K562 (cell line): ENCODE results near the gene LPAR3. TPM values are rescaled to one million over a fixed set of nuclear protein-coding genes. Genes with fewer than 3 reads are reported as not detected.

Experiments
- ATAC-seq: fragments of 200-7000 bp; cut with Tn5 transposase; 3 replicates; pipeline ENCODE4 v1.9.1; 2020; ENCODE audit warnings: moderate library complexity
- BruUV-seq: library from RNA; stranded (reverse); fragments of 400-500 nt; replicated peaks from 2 replicates; lab custom pipeline; 2021; lab: Mats Ljungman, UMichigan
- CTCF ChIA-PET: fragments of 300-600 bp; formaldehyde crosslinking; extraction: SDS; loops from one replicate; lab custom pipeline; 2021; ENCODE audit warnings: low intra/inter-chr PET ratio; lab: Yijun Ruan, JAX
- POLR2A ChIA-PET: fragments of 300-600, 350-650 bp; sonication (Branson Sonifier 250); formaldehyde crosslinking; extraction: SDS; loops from one replicate; lab custom pipeline; 2021; ENCODE audit warnings: antibody characterized with exemption, inconsistent platforms; lab: Yijun Ruan, JAX
- DNase-seq, 4 experiments: peaks; one replicate each; pipeline versions ENCODE4 v3.0.0 to v3.0.0-alpha.2; 2011 to 2018; ENCODE audit warnings: low spot score in 3 of 4, mixed read lengths in 3 of 4; ENCODE audit errors: extremely low read depth in 1 of 4
- FAIRE-seq: peaks from 2 replicates; lab custom pipeline; 2011; peaks lifted over from hg19 to GRCh38; lab: Jason Lieb, UNC
- H2AFZ ChIP-seq: 2 replicates; pipeline ENCODE4 v1.6.0; 2011; ENCODE audit warnings: low read depth, low read length, control low read depth, inconsistent platforms
- H3K27ac ChIP-seq: fragments of 200-600 bp; 3 replicates; pipeline ENCODE4 v1.8.0; 2011; ENCODE audit warnings: low read depth, mild to moderate bottlenecking, control low read depth, inconsistent platforms, low read length, moderate library complexity, mixed read lengths; ENCODE audit errors: extremely low read depth
- H3K27me3 ChIP-seq, 2 experiments: fragments of 300-600 bp in 1 of 2; 2 replicates in 1 of 2; 3 replicates in 1 of 2; pipeline versions ENCODE4 v1.6.0 to v1.8.0; 2011; ENCODE audit warnings: inconsistent platforms in 2 of 2, low read length in 2 of 2, mild to moderate bottlenecking in 1 of 2, mixed read lengths in 1 of 2, moderate library complexity in 1 of 2; ENCODE audit not compliant: control insufficient read depth in 2 of 2, insufficient read depth in 2 of 2
- H3K36me3 ChIP-seq: fragments of 300-600 bp; 3 replicates; pipeline ENCODE4 v1.8.0; 2011; ENCODE audit warnings: mild to moderate bottlenecking, low read length, inconsistent platforms; ENCODE audit not compliant: control insufficient read depth, insufficient read depth
- H3K4me1 ChIP-seq, 2 experiments: fragments of 200-600 bp in 1 of 2; replicated peaks in 1 of 2; 2 replicates in 1 of 2; 3 replicates in 1 of 2; pipeline versions ENCODE4 v1.5.1 to v1.8.0; 2011; ENCODE audit warnings: inconsistent platforms in 2 of 2, low read length in 2 of 2, mild to moderate bottlenecking in 1 of 2, mixed read lengths in 1 of 2, moderate library complexity in 1 of 2; ENCODE audit not compliant: control insufficient read depth in 2 of 2, insufficient read depth in 2 of 2
- H3K4me2 ChIP-seq: 2 replicates; pipeline ENCODE4 v1.6.1; 2011; ENCODE audit warnings: low read length, control low read depth, inconsistent platforms, mixed read lengths; ENCODE audit not compliant: insufficient read depth
- H3K4me3 ChIP-seq: fragments of 200-600 bp; sonication (generic), shearing (Covaris generic); 2 replicates; pipeline ENCODE4 v1.5.1; 2016; ENCODE audit warnings: control low read depth, inconsistent platforms
- H3K79me2 ChIP-seq: fragments of 200-600 bp; 3 replicates; pipeline ENCODE4 v1.8.0; 2011; ENCODE audit warnings: low read length, inconsistent platforms; ENCODE audit not compliant: control insufficient read depth, insufficient read depth
- H3K9ac ChIP-seq, 2 experiments: 2 replicates each; pipeline versions ENCODE4 v1.6.0 to v1.6.1; 2011; ENCODE audit warnings: low read depth in 2 of 2, low read length in 2 of 2, control low read depth in 1 of 2, inconsistent platforms in 1 of 2, mild to moderate bottlenecking in 1 of 2, mixed read lengths in 1 of 2; ENCODE audit not compliant: insufficient read depth in 1 of 2
- H3K9me1 ChIP-seq: one replicate; pipeline ENCODE4 v1.6.0; 2011; ENCODE audit warnings: inconsistent platforms, mild to moderate bottlenecking, low read length, moderate library complexity; ENCODE audit not compliant: control insufficient read depth, insufficient read depth
- H3K9me3 ChIP-seq: replicated peaks from 2 replicates; pipeline ENCODE4 v1.5.1; 2011; ENCODE audit warnings: low read depth, low read length, inconsistent platforms; ENCODE audit not compliant: control insufficient read depth, insufficient read depth
- H4K20me1 ChIP-seq: replicated peaks from 2 replicates; pipeline ENCODE4 v1.6.1; 2011; ENCODE audit warnings: low read length, inconsistent platforms, mixed read lengths; ENCODE audit not compliant: control insufficient read depth, insufficient read depth
- CHCHD3 ChIP-seq: fragments of 250-450 bp; sonication (Bioruptor Pico); IDR thresholded peaks from 2 replicates; pipeline ENCODE4 v2.1.2; 2022; ENCODE audit warnings: mild to moderate bottlenecking
- CHD2 ChIP-seq: IDR thresholded peaks from 2 replicates; pipeline ENCODE4 v1.6.1; 2011; ENCODE audit warnings: low read depth, low read length
- GABPA ChIP-seq: fragments of 200-800 bp; sonication (Bioruptor generic); conservative IDR thresholded peaks from 2 replicates; pipeline ENCODE4 v1.6.1; 2016; ENCODE audit warnings: low read depth, missing genetic modification characterization, missing compliant biosample characterization
- KLF10 ChIP-seq: fragments of 250-450 bp; sonication (Bioruptor Pico); IDR thresholded peaks from 2 replicates; pipeline ENCODE4 v1.6.1; 2021; ENCODE audit warnings: matching md5 sums
- NR4A1 ChIP-seq, 2 experiments: fragments of 250-450 bp in 1 of 2; fragments of 450-650 bp in 1 of 2; sonication (Bioruptor Pico) in 1 of 2; IDR thresholded peaks; 2 replicates each; pipeline versions ENCODE4 v1.4.0 to v1.6.1; 2016 to 2020; ENCODE audit warnings: mild to moderate bottlenecking in 2 of 2, missing compliant biosample characterization in 1 of 2, missing genetic modification characterization in 1 of 2, moderate library complexity in 1 of 2
- ZC3H11A ChIP-seq: IDR thresholded peaks from 2 replicates; pipeline ENCODE4 v1.6.1; 2012; ENCODE audit warnings: low read depth, low read length, improper control_type of control experiment
- ZKSCAN3 ChIP-seq: fragments of 250-450 bp; sonication (Bioruptor Pico); IDR thresholded peaks from 2 replicates; pipeline ENCODE4 v1.4.0; 2020
- ZNF551 ChIP-seq: fragments of 250-450 bp; sonication (Bioruptor Pico); IDR thresholded peaks from 2 replicates; pipeline ENCODE4 v1.5.0; 2021; ENCODE audit warnings: mild to moderate bottlenecking, moderate library complexity
- in situ Hi-C: fragments of 300-500 bp; cut with MboI; formaldehyde crosslinking; loops from 4 replicates; pipeline ENCODE4 v1.15.0; 2018; ENCODE audit warnings: inconsistent platforms, mixed read lengths
- intact Hi-C: fragments of 100-400 bp; cut with micrococcal nuclease; formaldehyde crosslinking; loops from 2 replicates; pipeline ENCODE4 v1.14.2; 2022
- polyA plus RNA-seq, 8 experiments: library from polyadenylated mRNA; depleted of rRNA in 4 of 8; stranded (reverse) in 5 of 8; unstranded in 3 of 8; fragments of >200 nt; fragmentation: Nextera tagmentation in 2 of 8; fragmentation: Illumina TruSeq in 1 of 8; extraction: Ambion mirVana in 2 of 8; extraction: Trizol in 1 of 8; gene quantifications; 2 replicates each; pipeline versions ENCODE4 v1.2.1 to v1.2.3, GENCODE V29; 2011 to 2014; ENCODE audit warnings: inconsistent platforms in 1 of 8, missing spikeins in 1 of 8
- total RNA-seq, 7 experiments: library from RNA; depleted of rRNA in 6 of 7; stranded (reverse); fragments of >200 nt in 6 of 7; fragmentation: Illumina TruSeq in 2 of 7; extraction: Trizol in 2 of 7; gene quantifications; 2 replicates each; pipeline versions ENCODE4 v1.2.1 to v1.2.3, GENCODE V29; 2011 to 2021; ENCODE audit warnings: low replicate concordance in 1 of 7
- TF ChIP-seq, protein P1 (sequence below): fragments of 250-450 bp; sonication (Bioruptor Pico); IDR thresholded peaks from 2 replicates; pipeline ENCODE4 v1.5.0; 2021
- TF ChIP-seq, protein P2 (sequence below): fragments of 250-450 bp; sonication (Bioruptor Pico); IDR thresholded peaks from 2 replicates; pipeline ENCODE4 v1.8.0; 2021; ENCODE audit warnings: moderate library complexity, mild to moderate bottlenecking, inconsistent platforms

LPAR3 gene
- total and polyA plus RNA-seq, 9 of the 15 experiments (the other 6 are each of a cell fraction or from before 2014, with no cell fraction given): 0.11 TPM; not detected in 8

DNA sequence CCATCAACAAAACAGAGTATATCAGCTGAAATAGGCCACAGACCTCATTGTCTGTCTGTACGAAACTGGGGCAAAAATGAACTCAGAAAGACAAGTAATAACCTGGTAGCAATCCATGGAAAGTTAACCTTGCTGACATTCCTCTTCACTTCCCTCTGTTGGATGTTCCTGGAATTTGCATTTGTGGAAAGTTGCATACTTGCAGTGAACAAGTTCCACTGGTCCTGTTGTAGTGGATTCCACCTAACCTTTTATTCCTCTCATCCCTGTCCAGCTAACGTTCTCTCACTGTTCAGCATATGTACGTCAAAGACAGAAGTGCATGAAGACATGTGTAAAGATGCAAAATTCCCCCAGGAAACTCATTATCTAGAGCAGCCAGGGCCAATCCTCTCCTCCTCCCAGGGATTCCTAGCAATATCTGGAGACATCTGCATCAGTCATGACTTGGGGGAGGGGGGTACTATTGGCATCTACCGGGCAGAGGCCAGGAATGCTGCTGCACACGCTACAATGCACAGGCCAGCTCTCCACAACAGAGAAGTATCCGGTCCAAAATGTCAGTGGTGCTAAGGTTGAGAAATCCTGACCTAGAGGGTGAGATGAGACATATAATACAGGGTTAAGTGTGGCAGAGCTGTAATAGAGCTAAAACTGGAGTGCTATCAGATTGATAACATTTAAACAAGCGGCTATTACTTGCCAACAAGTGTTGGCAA is 8.2 kb downstream of the LPAR3 start (continued):
- TF ChIP-seq KLF10 (no peak), CHD2 (no peak), ZNF551 (CRISPR knock-in tag) (no peak)
- TF ChIP-seq, protein P1, sequence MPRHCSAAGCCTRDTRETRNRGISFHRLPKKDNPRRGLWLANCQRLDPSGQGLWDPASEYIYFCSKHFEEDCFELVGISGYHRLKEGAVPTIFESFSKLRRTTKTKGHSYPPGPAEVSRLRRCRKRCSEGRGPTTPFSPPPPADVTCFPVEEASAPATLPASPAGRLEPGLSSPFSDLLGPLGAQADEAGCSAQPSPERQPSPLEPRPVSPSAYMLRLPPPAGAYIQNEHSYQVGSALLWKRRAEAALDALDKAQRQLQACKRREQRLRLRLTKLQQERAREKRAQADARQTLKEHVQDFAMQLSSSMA (CRISPR knock-in tag): no peak

DNA sequence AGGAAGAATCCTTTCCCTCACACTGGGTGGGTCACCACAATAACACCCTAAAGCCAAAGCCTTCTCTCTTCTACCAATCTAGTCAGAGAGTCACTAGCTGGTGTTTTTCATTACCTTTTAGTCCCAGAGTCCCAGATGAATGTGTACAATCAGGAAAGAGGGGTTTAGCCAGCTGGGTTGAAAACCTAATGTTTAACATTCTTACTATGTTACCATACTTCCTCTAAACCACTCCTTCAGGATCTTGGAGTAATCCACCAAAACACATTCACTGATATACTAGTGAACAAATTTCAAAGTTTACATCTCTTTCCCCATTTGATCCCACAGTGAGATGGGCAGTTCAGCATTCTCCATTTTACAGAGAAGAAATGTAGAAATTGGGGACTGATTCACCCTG is 9.7 kb downstream of the LPAR3 start:
- Histone ChIP-seq H3K27me3 (no peaks in the 10 kb centered on the region), H3K4me3 (no peak overlapping the region), H3K9me1 (no peaks in the 10 kb centered on the region), H3K27ac (no peak overlapping the region), H3K4me2 (no peak overlapping the region), H4K20me1 (no peaks in the 10 kb centered on the region), H3K9ac (no peak overlapping the region), H3K4me1 (no peaks in the 10 kb centered on the region), H3K79me2 (no peaks in the 10 kb centered on the region), H3K9me3 (no peaks in the 10 kb centered on the region), H2AFZ (no peak overlapping the region), H3K36me3 (no peaks in the 10 kb centered on the region)
- in situ Hi-C loops: no loop called here
- DNase-seq (no peak), ATAC-seq (no peak), FAIRE-seq (no peak)
- no TSS peak for BruUV-seq
- intact Hi-C loops: no loop called here
- POLR2A ChIA-PET: interaction anchor here (1.3 kb wide), 1 partner anchor 11 kb away, joined by 4 read pairs; no protein-coding TSS in a partner anchor
- CTCF ChIA-PET: no interaction called here
- TF ChIP-seq, protein P2, sequence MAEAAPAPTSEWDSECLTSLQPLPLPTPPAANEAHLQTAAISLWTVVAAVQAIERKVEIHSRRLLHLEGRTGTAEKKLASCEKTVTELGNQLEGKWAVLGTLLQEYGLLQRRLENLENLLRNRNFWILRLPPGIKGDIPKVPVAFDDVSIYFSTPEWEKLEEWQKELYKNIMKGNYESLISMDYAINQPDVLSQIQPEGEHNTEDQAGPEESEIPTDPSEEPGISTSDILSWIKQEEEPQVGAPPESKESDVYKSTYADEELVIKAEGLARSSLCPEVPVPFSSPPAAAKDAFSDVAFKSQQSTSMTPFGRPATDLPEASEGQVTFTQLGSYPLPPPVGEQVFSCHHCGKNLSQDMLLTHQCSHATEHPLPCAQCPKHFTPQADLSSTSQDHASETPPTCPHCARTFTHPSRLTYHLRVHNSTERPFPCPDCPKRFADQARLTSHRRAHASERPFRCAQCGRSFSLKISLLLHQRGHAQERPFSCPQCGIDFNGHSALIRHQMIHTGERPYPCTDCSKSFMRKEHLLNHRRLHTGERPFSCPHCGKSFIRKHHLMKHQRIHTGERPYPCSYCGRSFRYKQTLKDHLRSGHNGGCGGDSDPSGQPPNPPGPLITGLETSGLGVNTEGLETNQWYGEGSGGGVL (CRISPR knock-in tag): no peak
- TF ChIP-seq CHCHD3 (CRISPR knock-in tag): no peak
- no peak for TF ChIP-seq ZC3H11A
- no peak for TF ChIP-seq NR4A1 (CRISPR knock-in tag; IDR thresholded peaks at IDR 0.05)
- TF ChIP-seq NR4A1 (tag; IDR thresholded peaks at IDR 0.05): no peak
- no peak for TF ChIP-seq GABPA (tag)
- TF ChIP-seq ZKSCAN3 (CRISPR knock-in tag): no peak
